ENCODE data around the gene PCGF1.
A peak's percentile ranks its signal among the peaks of the same experiment; 100 is the strongest.

Gene PCGF1

GRCh38 chr2:74524955-74525716, 17.6 kb upstream of the PCGF1 start:
- no peak for DNase-seq (ENCODE audit: low read depth)
- peak overlapping the region; percentile 47 for H3K4me3 ChIP-seq (ENCODE audit: low read length)
- no peak for TF ChIP-seq CTCF (IDR thresholded peaks at IDR 0.05; ENCODE audit: insufficient read depth, low read depth, low read length, missing control alignments)

GRCh38 chr2:74524005-74524404, 16.5 kb upstream of the PCGF1 start:
- no peak for TF ChIP-seq CTCF (IDR thresholded peaks at IDR 0.05; ENCODE audit: insufficient read depth, low read depth, low read length, missing control alignments)

GRCh38 chr2:74522516-74522915, 15.0 kb upstream of the PCGF1 start:
- no peak for TF ChIP-seq CTCF (IDR thresholded peaks at IDR 0.05; ENCODE audit: insufficient read depth, low read depth, low read length, missing control alignments)
- no peak for DNase-seq (ENCODE audit: low read depth)

More at GRCh38 chr2:74524005-74524404, 16.5 kb upstream of the PCGF1 start:
- DNase-seq (ENCODE audit: low read depth), result no peak
- H3K4me3 ChIP-seq (ENCODE audit: low read length), result no peak overlapping the region

GRCh38 chr2:74516650-74517049, 9.2 kb upstream of the PCGF1 start:
- no peak for DNase-seq (ENCODE audit: low read depth)
- H3K4me3 ChIP-seq (ENCODE audit: low read length), result no peak overlapping the region
- no peak for TF ChIP-seq CTCF (IDR thresholded peaks at IDR 0.05; ENCODE audit: insufficient read depth, low read depth, low read length, missing control alignments)

More at GRCh38 chr2:74522516-74522915, 15.0 kb upstream of the PCGF1 start:
- H3K4me3 ChIP-seq (ENCODE audit: low read length), result no peak overlapping the region

GRCh38 chr2:74515981-74516633, 8.6 kb upstream of the PCGF1 start:
- no peak for TF ChIP-seq CTCF (IDR thresholded peaks at IDR 0.05; ENCODE audit: insufficient read depth, low read depth, low read length, missing control alignments)
- no peak overlapping the region for H3K4me3 ChIP-seq (ENCODE audit: low read length)
- DNase-seq (ENCODE audit: low read depth), result peak; percentile 54

GRCh38 chr2:74515271-74515980, 7.9 kb upstream of the PCGF1 start:
- TF ChIP-seq CTCF (IDR thresholded peaks at IDR 0.05; ENCODE audit: insufficient read depth, low read depth, low read length, missing control alignments), result no peak
- no peak overlapping the region for H3K4me3 ChIP-seq (ENCODE audit: low read length)
- no peak for DNase-seq (ENCODE audit: low read depth)
